ENCODE results near the gene PRG2.

Gene PRG2

GRCh38 chr11:57427727-57428082 lies 37.3 kb upstream of the PRG2 start:
- H3K9me3 ChIP-seq (ENCODE audit: control insufficient read depth, insufficient read depth, low read length) = no peaks in the 10 kb centered on the region
- peaks cover 6% of the 10 kb centered on the region; the same call in 1 of the 2 replicates for H3K4me1 ChIP-seq (ENCODE audit: control insufficient read depth, insufficient read depth, low read length)
- no peak overlapping the region for H3K9ac ChIP-seq (ENCODE audit: low read depth, low read length)
- H3K27me3 ChIP-seq (ENCODE audit: control insufficient read depth, insufficient read depth, low read length) = peaks cover 29% of the 10 kb centered on the region
- H3K4me3 ChIP-seq (ENCODE audit: low read depth, low read length) = no peak overlapping the region
- H3K36me3 ChIP-seq (ENCODE audit: control insufficient read depth, insufficient read depth, low read length) = peaks cover 14% of the 10 kb centered on the region
- H3K27ac ChIP-seq (ENCODE audit: low read depth, low read length) = no peak overlapping the region

GRCh38 chr11:57426929-57427726 lies 36.7 kb upstream of the PRG2 start, which contains the start of gene SLC43A3:
TSS of gene SLC43A3 (minus strand) at chr11:57427121. CDS start at chr11:57426172, 949 bp downstream.
- H3K27ac ChIP-seq (ENCODE audit: low read depth, low read length) = peak within 1 kb of the TSS; percentile 9
- no peaks in the 10 kb centered on the region for H3K9me3 ChIP-seq (ENCODE audit: control insufficient read depth, insufficient read depth, low read length)
- no peak within 1 kb of the TSS for H3K9ac ChIP-seq (ENCODE audit: low read depth, low read length)
- peaks cover 15% of the 10 kb centered on the region for H3K36me3 ChIP-seq (ENCODE audit: control insufficient read depth, insufficient read depth, low read length)
- H3K27me3 ChIP-seq (ENCODE audit: control insufficient read depth, insufficient read depth, low read length) = peaks cover 29% of the 10 kb centered on the region
- peak within 1 kb of the TSS; percentile 55 for H3K4me3 ChIP-seq (ENCODE audit: low read depth, low read length)
- peaks cover 6% of the 10 kb centered on the region; the same call in 1 of the 2 replicates for H3K4me1 ChIP-seq (ENCODE audit: control insufficient read depth, insufficient read depth, low read length)

GRCh38 chr11:57426439-57426928 lies 36.0 kb upstream of the PRG2 start:
- no peak overlapping the region for H3K9ac ChIP-seq (ENCODE audit: low read depth, low read length)
- H3K27me3 ChIP-seq (ENCODE audit: control insufficient read depth, insufficient read depth, low read length) = peaks cover 29% of the 10 kb centered on the region
- peaks cover 15% of the 10 kb centered on the region for H3K36me3 ChIP-seq (ENCODE audit: control insufficient read depth, insufficient read depth, low read length)
- H3K27ac ChIP-seq (ENCODE audit: low read depth, low read length) = peak overlapping the region; percentile 9
- peaks cover 6% of the 10 kb centered on the region; the same call in 1 of the 2 replicates for H3K4me1 ChIP-seq (ENCODE audit: control insufficient read depth, insufficient read depth, low read length)
- H3K9me3 ChIP-seq (ENCODE audit: control insufficient read depth, insufficient read depth, low read length) = no peaks in the 10 kb centered on the region
- peak overlapping the region; percentile 55 for H3K4me3 ChIP-seq (ENCODE audit: low read depth, low read length)

- Histone ChIP-seq H3K27me3 (ENCODE audit: control insufficient read depth, insufficient read depth, low read length) (peaks cover 29% of the 10 kb centered on the region), H3K9me3 (ENCODE audit: control insufficient read depth, insufficient read depth, low read length) (no peaks in the 10 kb centered on the region), H3K9ac (ENCODE audit: low read depth, low read length) (no peak overlapping the region), H3K4me1 (ENCODE audit: control insufficient read depth, insufficient read depth, low read length) (peaks cover 6% of the 10 kb centered on the region; the same call in 1 of the 2 replicates), H3K36me3 (ENCODE audit: control insufficient read depth, insufficient read depth, low read length) (peaks cover 17% of the 10 kb centered on the region), H3K4me3 (ENCODE audit: low read depth, low read length) (peak overlapping the region; percentile 55; the same call in 1 of the 2 replicates), H3K27ac (ENCODE audit: low read depth, low read length) (no peak overlapping the region)
Observed at GRCh38 chr11:57425565-57426438, 35.4 kb upstream of the PRG2 start.

- H3K36me3 ChIP-seq (ENCODE audit: control insufficient read depth, insufficient read depth, low read length) = peaks cover 24% of the 10 kb centered on the region
- H3K27ac ChIP-seq (ENCODE audit: low read depth, low read length) = no peak overlapping the region
- no peaks in the 10 kb centered on the region for H3K9me3 ChIP-seq (ENCODE audit: control insufficient read depth, insufficient read depth, low read length)
- H3K4me1 ChIP-seq (ENCODE audit: control insufficient read depth, insufficient read depth, low read length) = peaks cover 6% of the 10 kb centered on the region; the same call in 1 of the 2 replicates
- H3K4me3 ChIP-seq (ENCODE audit: low read depth, low read length) = no peak overlapping the region
- peaks cover 29% of the 10 kb centered on the region for H3K27me3 ChIP-seq (ENCODE audit: control insufficient read depth, insufficient read depth, low read length)
- no peak overlapping the region for H3K9ac ChIP-seq (ENCODE audit: low read depth, low read length)
Observed at GRCh38 chr11:57424792-57425564, 34.5 kb upstream of the PRG2 start.

- Histone ChIP-seq H3K27me3 (ENCODE audit: control insufficient read depth, insufficient read depth, low read length) (peaks cover 23% of the 10 kb centered on the region), H3K4me1 (ENCODE audit: control insufficient read depth, insufficient read depth, low read length) (peaks cover 6% of the 10 kb centered on the region; the same call in 1 of the 2 replicates), H3K9me3 (ENCODE audit: control insufficient read depth, insufficient read depth, low read length) (no peaks in the 10 kb centered on the region), H3K36me3 (ENCODE audit: control insufficient read depth, insufficient read depth, low read length) (peaks cover 27% of the 10 kb centered on the region), H3K27ac (ENCODE audit: low read depth, low read length) (no peak overlapping the region), H3K9ac (ENCODE audit: low read depth, low read length) (no peak overlapping the region), H3K4me3 (ENCODE audit: low read depth, low read length) (no peak overlapping the region)
Observed at GRCh38 chr11:57424137-57424791, 33.8 kb upstream of the PRG2 start.

- Histone ChIP-seq H3K4me3 (ENCODE audit: low read depth, low read length) (no peak overlapping the region), H3K36me3 (ENCODE audit: control insufficient read depth, insufficient read depth, low read length) (peaks cover 36% of the 10 kb centered on the region), H3K9me3 (ENCODE audit: control insufficient read depth, insufficient read depth, low read length) (no peaks in the 10 kb centered on the region), H3K27me3 (ENCODE audit: control insufficient read depth, insufficient read depth, low read length) (peaks cover 11% of the 10 kb centered on the region; the same call in 1 of the 2 replicates), H3K27ac (ENCODE audit: low read depth, low read length) (no peak overlapping the region), H3K4me1 (ENCODE audit: control insufficient read depth, insufficient read depth, low read length) (peaks cover 6% of the 10 kb centered on the region; the same call in 1 of the 2 replicates), H3K9ac (ENCODE audit: low read depth, low read length) (no peak overlapping the region)
Observed at GRCh38 chr11:57422669-57423068, 32.2 kb upstream of the PRG2 start.

- Histone ChIP-seq H3K36me3 (ENCODE audit: control insufficient read depth, insufficient read depth, low read length) (peaks cover 45% of the 10 kb centered on the region), H3K27ac (ENCODE audit: low read depth, low read length) (no peak overlapping the region), H3K27me3 (ENCODE audit: control insufficient read depth, insufficient read depth, low read length) (peaks cover 11% of the 10 kb centered on the region; the same call in 1 of the 2 replicates)
Observed at GRCh38 chr11:57421805-57422204, 31.4 kb upstream of the PRG2 start.

GRCh38 chr11:57421066-57421465 lies 30.6 kb upstream of the PRG2 start:
- Histone ChIP-seq H3K27ac (ENCODE audit: low read depth, low read length) (no peak overlapping the region), H3K27me3 (ENCODE audit: control insufficient read depth, insufficient read depth, low read length) (peaks cover 4% of the 10 kb centered on the region; the same call in 1 of the 2 replicates), H3K4me3 (ENCODE audit: low read depth, low read length) (no peak overlapping the region), H3K4me1 (ENCODE audit: control insufficient read depth, insufficient read depth, low read length) (no peaks in the 10 kb centered on the region), H3K9me3 (ENCODE audit: control insufficient read depth, insufficient read depth, low read length) (no peaks in the 10 kb centered on the region), H3K36me3 (ENCODE audit: control insufficient read depth, insufficient read depth, low read length) (peaks cover 52% of the 10 kb centered on the region), H3K9ac (ENCODE audit: low read depth, low read length) (no peak overlapping the region)

More at GRCh38 chr11:57421805-57422204, 31.4 kb upstream of the PRG2 start:
- H3K4me3 ChIP-seq (ENCODE audit: low read depth, low read length) = no peak overlapping the region
- no peak overlapping the region for H3K9ac ChIP-seq (ENCODE audit: low read depth, low read length)
- H3K4me1 ChIP-seq (ENCODE audit: control insufficient read depth, insufficient read depth, low read length) = peaks cover 6% of the 10 kb centered on the region; the same call in 1 of the 2 replicates
- no peaks in the 10 kb centered on the region for H3K9me3 ChIP-seq (ENCODE audit: control insufficient read depth, insufficient read depth, low read length)

- Histone ChIP-seq H3K36me3 (ENCODE audit: control insufficient read depth, insufficient read depth, low read length) (peaks cover 64% of the 10 kb centered on the region), H3K27ac (ENCODE audit: low read depth, low read length) (no peak overlapping the region), H3K4me1 (ENCODE audit: control insufficient read depth, insufficient read depth, low read length) (no peaks in the 10 kb centered on the region), H3K4me3 (ENCODE audit: low read depth, low read length) (no peak overlapping the region), H3K27me3 (ENCODE audit: control insufficient read depth, insufficient read depth, low read length) (no peaks in the 10 kb centered on the region), H3K9me3 (ENCODE audit: control insufficient read depth, insufficient read depth, low read length) (no peaks in the 10 kb centered on the region), H3K9ac (ENCODE audit: low read depth, low read length) (no peak overlapping the region)
Observed at GRCh38 chr11:57419146-57419545, 28.7 kb upstream of the PRG2 start.

All from HUES48 (cell line).